KMS-11 (cell line): ENCODE results near the gene TMEM62.
"Not testable (repeated sequence)": the region's sequence is repeated elsewhere in the genome, so short reads cannot be mapped to it uniquely, and the experiment has no call there.

ENCODE experiments used
- H2AFZ ChIP-seq: fragments of 200-600 bp; sonication (generic); 2 replicates; pipeline ENCODE4 v1.6.1; 2016; ENCODE audit warnings: antibody characterized with exemption, mixed run types, low read depth
- H3K27ac ChIP-seq: fragments of 200-600 bp; sonication (generic); 2 replicates; pipeline ENCODE4 v1.6.1; 2016; ENCODE audit warnings: mild to moderate bottlenecking, mixed run types
- H3K27me3 ChIP-seq: fragments of 200-600 bp; sonication (generic); 2 replicates; pipeline ENCODE4 v1.6.1; 2017; ENCODE audit warnings: mild to moderate bottlenecking, low read depth, mixed run types, moderate library complexity; ENCODE audit not compliant: insufficient read depth
- H3K36me3 ChIP-seq: fragments of 200-600 bp; sonication (generic); 2 replicates; pipeline ENCODE4 v1.6.1; 2017; ENCODE audit warnings: mild to moderate bottlenecking, mixed run types; ENCODE audit not compliant: insufficient read depth
- H3K4me1 ChIP-seq: fragments of 200-600 bp; sonication (generic); 2 replicates; pipeline ENCODE4 v1.6.1; 2016; ENCODE audit warnings: mild to moderate bottlenecking, low read depth, mixed run types; ENCODE audit not compliant: poor library complexity, severe bottlenecking
- H3K4me2 ChIP-seq: fragments of 200-600 bp; sonication (generic); 2 replicates; pipeline ENCODE4 v1.7.0; 2016; ENCODE audit warnings: mild to moderate bottlenecking, mixed run types
- H3K4me3 ChIP-seq: fragments of 200-600 bp; sonication (generic); IDR thresholded peaks from 2 replicates; pipeline ENCODE4 v1.6.1; 2017; ENCODE audit warnings: low read depth, low read length, mixed read lengths; ENCODE audit not compliant: insufficient read depth
- H3K79me2 ChIP-seq: fragments of 200-600 bp; sonication (generic); 2 replicates; pipeline ENCODE4 v1.6.1; 2016; ENCODE audit warnings: low read depth, mixed run types; ENCODE audit not compliant: insufficient read depth
- H3K9ac ChIP-seq: fragments of 200-600 bp; sonication (generic); 2 replicates; pipeline ENCODE4 v1.6.1; 2016; ENCODE audit warnings: mild to moderate bottlenecking, mixed run types
- H4K20me1 ChIP-seq: fragments of 200-600 bp; sonication (generic); 2 replicates; pipeline ENCODE4 v1.6.1; 2016; ENCODE audit warnings: mild to moderate bottlenecking, mixed run types; ENCODE audit not compliant: insufficient read depth
- TF ChIP-seq, protein P1 (sequence below): fragments of 200-600 bp; sonication (generic); conservative IDR thresholded peaks from 2 replicates; pipeline ENCODE4 v1.6.1; 2017; ENCODE audit warnings: low read depth, mild to moderate bottlenecking, antibody characterized with exemption, low read length, moderate library complexity, mixed read lengths

The TMEM62 gene

GRCh38 chr15:43151688-43152087, 18.3 kb downstream of the TMEM62 start:
- H4K20me1 ChIP-seq, result no peaks in the 10 kb centered on the region
- H2AFZ ChIP-seq, result no peak overlapping the region
- no peaks in the 10 kb centered on the region; the same call in 1 of the 2 replicates for H3K36me3 ChIP-seq
- TF ChIP-seq, protein P1, sequence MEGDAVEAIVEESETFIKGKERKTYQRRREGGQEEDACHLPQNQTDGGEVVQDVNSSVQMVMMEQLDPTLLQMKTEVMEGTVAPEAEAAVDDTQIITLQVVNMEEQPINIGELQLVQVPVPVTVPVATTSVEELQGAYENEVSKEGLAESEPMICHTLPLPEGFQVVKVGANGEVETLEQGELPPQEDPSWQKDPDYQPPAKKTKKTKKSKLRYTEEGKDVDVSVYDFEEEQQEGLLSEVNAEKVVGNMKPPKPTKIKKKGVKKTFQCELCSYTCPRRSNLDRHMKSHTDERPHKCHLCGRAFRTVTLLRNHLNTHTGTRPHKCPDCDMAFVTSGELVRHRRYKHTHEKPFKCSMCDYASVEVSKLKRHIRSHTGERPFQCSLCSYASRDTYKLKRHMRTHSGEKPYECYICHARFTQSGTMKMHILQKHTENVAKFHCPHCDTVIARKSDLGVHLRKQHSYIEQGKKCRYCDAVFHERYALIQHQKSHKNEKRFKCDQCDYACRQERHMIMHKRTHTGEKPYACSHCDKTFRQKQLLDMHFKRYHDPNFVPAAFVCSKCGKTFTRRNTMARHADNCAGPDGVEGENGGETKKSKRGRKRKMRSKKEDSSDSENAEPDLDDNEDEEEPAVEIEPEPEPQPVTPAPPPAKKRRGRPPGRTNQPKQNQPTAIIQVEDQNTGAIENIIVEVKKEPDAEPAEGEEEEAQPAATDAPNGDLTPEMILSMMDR, result no peak
- H3K4me2 ChIP-seq, result no peak overlapping the region
- no peaks in the 10 kb centered on the region for H3K4me1 ChIP-seq
- no peak overlapping the region for H3K27ac ChIP-seq
- no peaks in the 10 kb centered on the region for H3K27me3 ChIP-seq
- no peaks in the 10 kb centered on the region for H3K79me2 ChIP-seq
- H3K9ac ChIP-seq, result no peak overlapping the region
- no peak overlapping the region for H3K4me3 ChIP-seq

DNA sequence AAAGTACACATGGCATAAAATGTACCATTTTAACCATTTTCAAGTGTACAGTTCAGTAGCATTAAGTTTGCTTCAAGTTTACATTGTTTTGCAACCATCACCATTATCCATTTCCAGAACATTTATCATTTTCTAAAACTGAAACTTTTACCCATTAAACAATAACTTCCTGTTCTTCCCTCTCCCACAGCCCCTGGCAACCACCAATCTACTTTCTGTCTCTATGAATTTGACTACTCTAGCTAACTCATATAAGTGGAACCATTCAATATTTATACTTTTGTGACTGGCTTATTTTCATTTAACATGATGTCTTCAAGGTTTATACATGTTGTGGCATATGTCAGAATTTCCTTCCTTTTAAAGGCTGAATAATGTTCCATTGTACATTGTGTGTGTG, 19.9 kb downstream of the TMEM62 start:
- Histone ChIP-seq H3K27me3 (no peaks in the 10 kb centered on the region), H2AFZ (no peak overlapping the region), H3K4me1 (no peaks in the 10 kb centered on the region), H3K4me2 (no peak overlapping the region), H3K27ac (no peak overlapping the region), H3K4me3 (no peak overlapping the region), H4K20me1 (no peaks in the 10 kb centered on the region), H3K9ac (no peak overlapping the region), H3K79me2 (no peaks in the 10 kb centered on the region), H3K36me3 (no peaks in the 10 kb centered on the region; the same call in 1 of the 2 replicates)
- TF ChIP-seq, protein P1, result no peak

- Histone ChIP-seq H3K79me2 (no peaks in the 10 kb centered on the region), H2AFZ (no peak overlapping the region), H4K20me1 (no peaks in the 10 kb centered on the region), H3K27ac (no peak overlapping the region), H3K27me3 (no peaks in the 10 kb centered on the region), H3K9ac (no peak overlapping the region), H3K36me3 (no peaks in the 10 kb centered on the region), H3K4me2 (no peak overlapping the region), H3K4me3 (no peak overlapping the region), H3K4me1 (no peaks in the 10 kb centered on the region)
- TF ChIP-seq, protein P1, result no peak
Observed at GRCh38 chr15:43165801-43166325, 32.5 kb downstream of the TMEM62 start.

DNA sequence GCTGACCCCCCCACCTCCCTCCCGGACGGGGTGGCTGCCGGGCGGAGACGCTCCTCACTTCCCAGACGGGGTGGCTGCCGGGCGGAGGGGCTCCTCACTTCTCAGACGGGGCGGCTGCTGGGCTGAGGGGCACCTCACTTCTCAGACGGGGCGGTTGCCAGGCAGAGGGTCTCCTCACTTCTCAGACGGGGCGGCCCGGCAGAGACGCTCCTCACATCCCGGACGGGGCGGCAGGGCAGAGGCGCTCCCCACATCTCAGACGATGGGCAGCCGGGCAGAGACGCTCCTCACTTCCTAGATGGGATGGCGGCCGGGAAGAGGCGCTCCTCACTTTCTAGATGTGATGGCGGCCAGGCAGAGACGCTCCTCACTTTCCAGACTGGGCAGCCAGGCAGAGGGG, 33.9 kb downstream of the TMEM62 start:
- H2AFZ ChIP-seq, H3K27ac ChIP-seq, H3K79me2 ChIP-seq, H3K9ac ChIP-seq, H3K36me3 ChIP-seq, H3K4me1 ChIP-seq, H4K20me1 ChIP-seq, H3K27me3 ChIP-seq, H3K4me3 ChIP-seq, H3K4me2 ChIP-seq: not testable (repeated sequence)

DNA sequence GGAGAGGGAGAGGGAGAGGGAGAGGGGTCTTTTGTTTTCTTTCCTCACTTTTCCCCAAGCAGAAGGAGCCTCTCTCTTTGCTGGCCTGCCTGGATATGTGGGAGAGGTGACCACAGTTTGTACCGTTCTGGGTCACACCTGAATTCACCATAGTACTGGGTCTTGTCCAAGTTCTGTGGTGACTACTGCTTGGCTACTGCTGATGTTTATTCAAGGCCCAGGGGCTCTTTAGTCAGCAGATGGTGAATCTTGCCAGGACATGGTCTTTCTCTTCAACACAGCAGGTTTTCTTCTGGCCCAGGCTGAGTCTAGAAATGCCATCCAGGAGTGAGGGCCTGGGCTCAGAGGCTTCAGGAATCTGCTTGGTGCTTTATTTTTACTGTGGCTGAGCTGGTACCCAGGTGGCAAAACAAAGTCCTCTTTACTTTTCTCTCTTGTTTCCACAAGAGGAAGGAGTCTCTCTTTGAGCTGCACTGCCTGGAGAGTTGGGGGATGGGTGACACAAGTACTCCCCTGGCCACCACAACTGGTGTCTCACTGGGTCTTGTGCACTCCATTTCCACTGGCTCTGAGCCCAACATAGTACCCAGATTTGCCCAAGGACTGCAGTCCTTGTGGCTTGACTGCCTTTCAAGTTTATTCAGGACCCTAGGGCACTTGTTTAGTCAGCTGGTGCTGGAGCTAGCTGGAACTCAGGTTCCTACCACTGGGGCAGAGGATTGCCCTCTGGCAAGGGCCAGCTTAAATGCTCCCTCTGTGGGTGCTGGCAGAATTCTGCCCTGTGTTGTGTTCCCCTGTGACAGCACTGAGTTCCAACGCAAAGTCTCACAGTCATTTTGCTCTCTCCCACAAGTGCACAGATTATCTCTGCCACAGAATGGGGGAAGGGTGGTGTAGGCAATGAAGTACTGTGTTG, 35.1 kb downstream of the TMEM62 start:
- H3K4me3 ChIP-seq, result no peak overlapping the region
- no peaks in the 10 kb centered on the region for H3K27me3 ChIP-seq
- H3K4me1 ChIP-seq, result no peaks in the 10 kb centered on the region
- no peak overlapping the region for H2AFZ ChIP-seq
- H3K9ac ChIP-seq, result no peak overlapping the region
- H4K20me1 ChIP-seq, result no peaks in the 10 kb centered on the region
- no peak overlapping the region for H3K27ac ChIP-seq
- no peaks in the 10 kb centered on the region for H3K36me3 ChIP-seq
- TF ChIP-seq, protein P1, result no peak
- H3K79me2 ChIP-seq, result no peaks in the 10 kb centered on the region
- no peak overlapping the region for H3K4me2 ChIP-seq
